Kidney (tissue), 14 donors: ENCODE measurements around the gene MAP3K5. TPM values are rescaled to one million over a fixed set of nuclear protein-coding genes. Genes with fewer than 3 reads are reported as not detected.

Source experiments
- DNase-seq, 5 donors: peaks; one replicate each; pipeline ENCODE4 v3.0.0-alpha.2; 2013 to 2020
- FAIRE-seq: peaks from 2 replicates; lab custom pipeline; 2012; peaks lifted over from hg19 to GRCh38; lab: Jason Lieb, UNC
- H3K27ac ChIP-seq, 2 donors: one replicate each; pipeline ENCODE4 v1.7.0; 2013; ENCODE audit warnings: low read depth in 2 of 2, low read length in 2 of 2, inconsistent platforms in 1 of 2
- H3K27me3 ChIP-seq: one replicate; pipeline ENCODE4 v1.7.1; 2013; ENCODE audit warnings: low read length, inconsistent platforms; ENCODE audit not compliant: control insufficient read depth, insufficient read depth
- H3K36me3 ChIP-seq, 3 donors: one replicate each; pipeline versions ENCODE4 v1.7.0 to v1.7.1; 2013; ENCODE audit warnings: low read length in 3 of 3, control low read depth in 1 of 3, inconsistent platforms in 1 of 3; ENCODE audit not compliant: insufficient read depth in 3 of 3, control insufficient read depth in 2 of 3
- H3K4me1 ChIP-seq, 3 donors: one replicate each; pipeline versions ENCODE4 v1.7.0 to v1.7.1; 2013; ENCODE audit warnings: low read length in 3 of 3, inconsistent platforms in 1 of 3, low read depth in 1 of 3; ENCODE audit not compliant: control insufficient read depth in 2 of 3, insufficient read depth in 2 of 3
- H3K4me3 ChIP-seq, 3 donors: one replicate each; pipeline versions ENCODE4 v1.7.0 to v1.8.1; 2013; ENCODE audit warnings: low read length in 3 of 3, control low read depth in 1 of 3, inconsistent platforms in 1 of 3
- H3K9ac ChIP-seq, 3 donors: one replicate each; pipeline versions ENCODE4 v1.7.0 to v1.7.1; 2013; ENCODE audit warnings: low read length in 3 of 3, control low read depth in 1 of 3, inconsistent platforms in 1 of 3
- H3K9me3 ChIP-seq, 3 donors: one replicate each; pipeline versions ENCODE4 v1.7.0 to v1.7.1; 2013; ENCODE audit warnings: low read length in 3 of 3, control low read depth in 1 of 3, inconsistent platforms in 1 of 3; ENCODE audit not compliant: control insufficient read depth in 2 of 3, insufficient read depth in 1 of 3
- CTCF ChIP-seq: IDR thresholded peaks from 3 replicates; pipeline ENCODE4 v1.5.1; 2012; ENCODE audit warnings: mild to moderate bottlenecking, moderate library complexity, borderline replicate concordance; ENCODE audit not compliant: insufficient read depth; ENCODE audit errors: extremely low read depth
- intact Hi-C: fragments of 100-400 bp; cut with DNase I; formaldehyde crosslinking; loops from one replicate; pipeline ENCODE4 v1.11.1; 2022
- polyA plus RNA-seq: library from polyadenylated mRNA; stranded (reverse); fragments of 350-450 nt; fragmentation: Illumina TruSeq; extraction: RNeasy Lipid Tissue Mini Kit (QIAGEN cat#74804); gene quantifications from one replicate; pipeline ENCODE4 v1.2.3, GENCODE V29; 2014; ENCODE audit warnings: low read depth, low replicate concordance; ENCODE audit not compliant: insufficient read depth
- total RNA-seq: library from RNA; stranded (reverse); fragmentation: NEBNext Ultra II Directional; extraction: Animal tissue kit (Norgen Biotek cat#: 25700); gene quantifications from one replicate; pipeline ENCODE4 v1.2.1, GENCODE V29; 2021
- donor health status: control.
- donor health status: control.
- donor health status: control.
- donor health status: control.
- donor health status: control.
- donor health status: DM: yes; HTN: yes; CAD: no.
- donor health status: Normal renal cell carcinoma (clear cell type).

MAP3K5 gene
- total and polyA plus RNA-seq, 2 donors from 2014 or later, result 5.9 to 32.9 TPM

- H3K27ac ChIP-seq, result no peak overlapping the region
- FAIRE-seq, result no peak
These were observed 258.8 kb downstream of the MAP3K5 start for GRCh38 chr6:136533487-136533886.

GRCh38 chr6:136532030-136532429 lies 260.2 kb downstream of the MAP3K5 start:
- no peak for FAIRE-seq
- Histone ChIP-seq H3K9me3 (no peaks in the 10 kb centered on the region), H3K27me3 (no peaks in the 10 kb centered on the region), H3K9ac (no peak overlapping the region), H3K4me3 (no peak overlapping the region), H3K4me1 (peaks cover 0 to 2% (median 0%) of the 10 kb centered on the region in 3 donors), H3K36me3 (no peaks in the 10 kb centered on the region), H3K27ac (no peak overlapping the region)
- no peak for TF ChIP-seq CTCF
- intact Hi-C loops, result no loop called here
- DNase-seq, result no peak

More at GRCh38 chr6:136533487-136533886, 258.8 kb downstream of the MAP3K5 start:
- H3K9me3 ChIP-seq, result no peaks in the 10 kb centered on the region
- H3K36me3 ChIP-seq, result no peaks in the 10 kb centered on the region
- no peak overlapping the region for H3K9ac ChIP-seq
- H3K4me1 ChIP-seq, result no peaks in the 10 kb centered on the region
- no peak for TF ChIP-seq CTCF
- no peak for DNase-seq
- no peaks in the 10 kb centered on the region for H3K27me3 ChIP-seq
- intact Hi-C loops, result no loop called here
- no peak overlapping the region for H3K4me3 ChIP-seq

- no peak overlapping the region for H3K9ac ChIP-seq
- no peak for TF ChIP-seq CTCF
- no peaks in the 10 kb centered on the region for H3K36me3 ChIP-seq
- H3K27ac ChIP-seq, result no peak overlapping the region
- intact Hi-C loops, result no loop called here
- H3K4me3 ChIP-seq, result no peak overlapping the region
- H3K9me3 ChIP-seq, result no peaks in the 10 kb centered on the region
- FAIRE-seq (no peak), DNase-seq (no peak)
- H3K4me1 ChIP-seq, result peaks cover 0 to 7% (median 3%) of the 10 kb centered on the region in 3 donors
- H3K27me3 ChIP-seq, result no peaks in the 10 kb centered on the region
These were observed 262.6 kb downstream of the MAP3K5 start for GRCh38 chr6:136529710-136530109.

- H3K4me1 ChIP-seq, result peaks cover 0 to 7% (median 3%) of the 10 kb centered on the region in 3 donors
- DNase-seq (no peak), FAIRE-seq (no peak)
- no peaks in the 10 kb centered on the region for H3K27me3 ChIP-seq
- intact Hi-C loops, result no loop called here
- no peaks in the 10 kb centered on the region for H3K36me3 ChIP-seq
- TF ChIP-seq CTCF, result no peak
- no peaks in the 10 kb centered on the region for H3K9me3 ChIP-seq
- no peak overlapping the region for H3K9ac ChIP-seq
- no peak overlapping the region for H3K4me3 ChIP-seq
- no peak overlapping the region for H3K27ac ChIP-seq
These were observed 263.8 kb downstream of the MAP3K5 start for GRCh38 chr6:136528477-136528876.
